D721Med (cell line): ENCODE results near the gene DBNDD2.

Source experiments
- DNase-seq: peaks from one replicate; pipeline ENCODE4 v3.0.0; 2011; ENCODE audit warnings: low spot score; ENCODE audit not compliant: insufficient read length
- FAIRE-seq: peaks from 2 replicates; lab custom pipeline; 2011; peaks lifted over from hg19 to GRCh38; lab: Jason Lieb, UNC
- TF ChIP-seq, protein P1 (sequence below): IDR thresholded peaks from 2 replicates; pipeline ENCODE4 v1.5.1; 2012; ENCODE audit warnings: mild to moderate bottlenecking, control low read depth; ENCODE audit not compliant: insufficient read depth; ENCODE audit errors: missing control alignments

The DBNDD2 gene

DNA sequence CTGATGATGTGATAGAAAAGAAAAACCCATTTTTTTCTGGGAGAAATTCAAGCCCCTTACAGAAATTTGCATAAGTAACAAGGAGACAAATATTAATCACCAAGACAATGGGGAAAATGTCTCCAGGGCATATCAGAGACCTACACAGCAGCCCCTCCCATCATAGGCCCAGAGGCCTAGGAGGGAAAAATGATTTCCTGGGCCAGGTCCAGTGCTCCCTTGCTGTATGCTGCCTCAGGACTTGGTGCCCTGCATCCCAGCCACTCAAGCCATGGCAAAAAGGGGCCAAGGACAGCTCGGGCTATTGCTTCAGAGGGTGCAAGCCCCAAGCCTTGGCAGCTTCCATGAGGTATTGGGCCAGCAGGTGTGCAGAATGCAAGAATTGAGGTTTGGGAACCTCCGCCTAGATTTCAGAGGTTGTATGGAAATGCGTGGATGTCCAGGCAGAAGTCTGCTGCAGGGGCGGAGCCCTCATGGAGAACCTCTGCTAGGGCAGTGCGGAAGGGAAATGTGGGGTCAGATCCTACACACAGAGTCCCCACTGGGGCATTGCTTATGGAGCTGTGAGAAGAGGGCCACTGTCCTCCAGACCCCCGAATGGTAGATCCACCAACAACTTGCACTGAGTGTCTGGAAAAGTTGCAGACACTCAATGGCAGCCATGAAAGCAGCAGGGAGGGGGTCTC lies 7.6 kb upstream of the DBNDD2 start:
- TF ChIP-seq, protein P1, sequence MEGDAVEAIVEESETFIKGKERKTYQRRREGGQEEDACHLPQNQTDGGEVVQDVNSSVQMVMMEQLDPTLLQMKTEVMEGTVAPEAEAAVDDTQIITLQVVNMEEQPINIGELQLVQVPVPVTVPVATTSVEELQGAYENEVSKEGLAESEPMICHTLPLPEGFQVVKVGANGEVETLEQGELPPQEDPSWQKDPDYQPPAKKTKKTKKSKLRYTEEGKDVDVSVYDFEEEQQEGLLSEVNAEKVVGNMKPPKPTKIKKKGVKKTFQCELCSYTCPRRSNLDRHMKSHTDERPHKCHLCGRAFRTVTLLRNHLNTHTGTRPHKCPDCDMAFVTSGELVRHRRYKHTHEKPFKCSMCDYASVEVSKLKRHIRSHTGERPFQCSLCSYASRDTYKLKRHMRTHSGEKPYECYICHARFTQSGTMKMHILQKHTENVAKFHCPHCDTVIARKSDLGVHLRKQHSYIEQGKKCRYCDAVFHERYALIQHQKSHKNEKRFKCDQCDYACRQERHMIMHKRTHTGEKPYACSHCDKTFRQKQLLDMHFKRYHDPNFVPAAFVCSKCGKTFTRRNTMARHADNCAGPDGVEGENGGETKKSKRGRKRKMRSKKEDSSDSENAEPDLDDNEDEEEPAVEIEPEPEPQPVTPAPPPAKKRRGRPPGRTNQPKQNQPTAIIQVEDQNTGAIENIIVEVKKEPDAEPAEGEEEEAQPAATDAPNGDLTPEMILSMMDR = no peak
- FAIRE-seq = no peak

DNA sequence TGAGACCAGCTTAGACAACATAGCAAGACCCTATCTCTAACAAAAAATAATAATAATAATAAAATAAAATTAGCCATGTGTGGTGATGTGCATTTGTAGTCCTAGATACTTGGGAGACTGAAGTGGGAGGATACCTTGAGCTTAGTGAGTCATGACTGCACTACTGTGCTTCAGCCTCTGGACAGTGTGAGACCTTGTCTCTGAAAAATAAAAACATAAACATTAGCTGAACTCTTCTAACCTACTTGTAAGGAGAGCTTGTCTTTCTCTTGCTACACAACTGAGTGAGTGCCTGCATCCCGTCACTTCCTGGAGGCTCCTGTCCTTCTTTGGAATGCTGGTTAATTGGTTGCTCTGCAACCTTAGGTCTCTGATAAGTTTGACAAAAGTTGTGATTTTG lies 5.1 kb upstream of the DBNDD2 start:
- FAIRE-seq = no peak
- TF ChIP-seq, protein P1 = no peak

More for the DNA sequence above, 7.6 kb upstream of the DBNDD2 start:
- no peak for DNase-seq

DNA sequence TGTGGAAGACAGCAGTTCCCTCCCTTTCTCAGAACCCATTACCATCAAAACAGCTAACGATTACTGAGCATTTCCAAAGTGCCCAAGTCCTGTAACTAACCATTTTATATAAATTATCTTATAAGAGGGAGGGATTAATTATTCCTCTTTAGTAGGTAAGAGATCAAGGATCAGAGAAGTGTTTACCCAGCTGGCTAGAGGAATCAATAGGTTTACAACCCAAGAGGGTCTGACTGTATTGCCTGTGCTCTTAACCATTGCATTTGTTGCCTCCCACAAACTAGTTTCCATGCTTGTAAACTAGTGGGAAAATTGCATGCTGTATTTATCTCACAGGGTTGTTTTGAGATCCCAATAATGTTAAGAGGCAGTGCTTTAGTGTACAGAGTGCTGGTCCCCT lies 3.7 kb upstream of the DBNDD2 start:
- FAIRE-seq (no peak), DNase-seq (no peak)
- TF ChIP-seq, protein P1 = no peak

More for the DNA sequence above, 5.1 kb upstream of the DBNDD2 start:
- DNase-seq = no peak

DNA sequence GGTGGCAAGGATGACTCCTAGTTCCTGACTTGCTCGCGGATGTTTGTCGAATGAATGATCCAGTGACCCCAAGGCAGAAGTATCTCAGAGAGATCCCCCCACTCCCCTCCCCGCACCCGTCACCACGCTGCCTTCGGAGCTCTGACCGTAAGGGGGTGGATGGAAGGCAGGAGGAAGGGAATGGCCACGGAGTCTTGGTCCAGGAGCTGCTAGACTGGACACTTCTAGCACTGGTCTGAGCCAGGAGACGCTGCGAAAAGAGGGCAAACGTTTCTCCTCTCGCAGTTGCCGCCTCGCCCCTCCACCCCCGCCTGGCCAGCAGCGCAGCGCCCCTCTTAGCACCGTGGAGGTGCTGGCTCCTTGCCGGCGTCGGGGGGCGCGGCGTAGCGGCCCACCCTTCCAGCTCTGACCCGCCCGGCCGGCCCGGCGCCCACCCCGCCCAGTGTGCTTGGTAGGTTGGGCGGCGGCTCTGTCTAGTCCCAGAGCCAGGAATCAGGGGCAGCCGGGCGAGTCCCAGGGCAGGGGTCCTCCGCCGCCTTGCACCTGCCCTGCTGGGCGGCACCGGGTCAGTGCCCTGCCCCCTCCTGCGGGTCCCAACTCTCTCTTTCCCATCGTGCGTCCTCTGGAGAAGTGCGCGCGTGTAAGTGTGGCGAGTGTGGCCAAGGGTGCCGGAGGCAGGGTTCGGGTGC lies 2.4 kb upstream of the DBNDD2 start:
- TF ChIP-seq, protein P1 = no peak
- FAIRE-seq = no peak
- DNase-seq = no peak

- TF ChIP-seq, protein P1 = peak; percentile 7
- FAIRE-seq (no peak), DNase-seq (peak; percentile 60)
These were observed 1.6 kb upstream of the DBNDD2 start for GRCh38 chr20:45406260-45407066.

DNA sequence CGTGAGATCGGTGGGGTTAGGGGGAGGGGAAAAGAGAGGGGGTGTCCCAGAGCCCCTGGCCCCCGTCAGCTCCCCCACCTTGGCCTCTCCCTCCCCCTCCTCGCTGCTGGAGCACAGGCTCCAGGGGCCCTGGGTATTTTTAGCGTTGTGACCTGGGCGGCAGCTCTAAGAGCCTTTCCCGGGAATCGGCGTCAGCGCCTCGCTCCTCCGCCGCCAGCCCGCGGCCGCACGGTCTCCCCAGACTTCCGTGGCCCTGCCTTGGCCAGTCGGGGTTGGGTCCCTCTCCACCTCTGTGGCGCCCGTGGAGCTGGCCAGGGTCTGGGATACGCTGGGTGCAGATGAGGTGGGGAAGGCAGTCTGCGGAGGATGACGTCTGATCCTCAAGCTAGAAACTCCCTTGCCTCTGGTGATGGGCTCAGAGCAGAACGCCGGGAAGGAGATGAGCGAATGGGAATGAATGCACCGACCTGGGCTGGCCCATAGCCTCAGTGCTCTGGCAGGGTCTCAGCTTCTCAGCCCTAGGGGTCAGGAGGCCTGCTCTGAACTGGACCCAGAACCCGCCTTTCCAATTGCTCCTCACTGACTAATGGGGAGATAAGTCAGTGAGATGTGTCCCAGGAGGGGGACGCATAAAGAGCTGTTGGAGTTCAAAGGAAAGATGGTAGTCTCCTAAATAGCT lies 883 bp upstream of the DBNDD2 start:
- no peak for FAIRE-seq
- TF ChIP-seq, protein P1 = no peak
- DNase-seq = peak; percentile 38
